HEK293 (cell line): Measurements from ENCODE around the gene ARID1A.

ENCODE experiments used
- GLIS1 ChIP-seq: fragments of 450-650 bp; formaldehyde crosslinking; IDR thresholded peaks from 2 replicates; pipeline ENCODE4 v1.5.1; 2016; ENCODE audit warnings: missing biosample characterization, missing genetic modification characterization
- KLF10 ChIP-seq: fragments of 450-650 bp; IDR thresholded peaks from 2 replicates; pipeline ENCODE4 v1.5.1; 2018; ENCODE audit warnings: missing biosample characterization, mild to moderate bottlenecking, missing genetic modification characterization
- KLF9 ChIP-seq: fragments of 450-650 bp; formaldehyde crosslinking; IDR thresholded peaks from 2 replicates; pipeline ENCODE4 v1.5.1; 2016; ENCODE audit warnings: missing biosample characterization, missing genetic modification characterization, low read depth
- PRDM1 ChIP-seq: fragments of 450-650 bp; formaldehyde crosslinking; IDR thresholded peaks from 2 replicates; pipeline ENCODE4; 2016; ENCODE audit warnings: missing biosample characterization, missing genetic modification characterization
- PRDM10 ChIP-seq: fragments of 450-650 bp; formaldehyde crosslinking; IDR thresholded peaks from 2 replicates; pipeline ENCODE4 v1.5.1; 2016; ENCODE audit warnings: missing biosample characterization, missing genetic modification characterization
- SP3 ChIP-seq: fragments of 450-650 bp; formaldehyde crosslinking; IDR thresholded peaks from 2 replicates; pipeline ENCODE4 v1.5.1; 2016; ENCODE audit warnings: missing biosample characterization, missing genetic modification characterization
- SP7 ChIP-seq: fragments of 450-650 bp; formaldehyde crosslinking; IDR thresholded peaks from 2 replicates; pipeline ENCODE4 v1.5.1; 2016; ENCODE audit warnings: missing biosample characterization, missing genetic modification characterization
- TCF7L2 ChIP-seq: IDR thresholded peaks from 2 replicates; pipeline ENCODE4 v1.6.1; 2011; ENCODE audit warnings: low read depth, mild to moderate bottlenecking, inconsistent platforms, low read length, moderate library complexity, borderline replicate concordance
- ZBTB17 ChIP-seq: fragments of 450-650 bp; formaldehyde crosslinking; IDR thresholded peaks from 2 replicates; pipeline ENCODE4 v1.5.1; 2016; ENCODE audit warnings: missing biosample characterization, missing genetic modification characterization
- ZIC2 ChIP-seq: fragments of 450-650 bp; formaldehyde crosslinking; IDR thresholded peaks from 2 replicates; pipeline ENCODE4 v1.5.1; 2016; ENCODE audit warnings: missing biosample characterization, missing genetic modification characterization
- ZNF391 ChIP-seq: fragments of 450-650 bp; formaldehyde crosslinking; IDR thresholded peaks from 2 replicates; pipeline ENCODE4 v1.5.1; 2016; ENCODE audit warnings: low read depth, missing biosample characterization, missing genetic modification characterization, borderline replicate concordance
- ZNF548 ChIP-seq: fragments of 450-650 bp; formaldehyde crosslinking; IDR thresholded peaks from 2 replicates; pipeline ENCODE4 v1.5.1; 2016; ENCODE audit warnings: missing biosample characterization, missing genetic modification characterization
- ZNF561 ChIP-seq: fragments of 450-650 bp; IDR thresholded peaks from 2 replicates; pipeline ENCODE4 v1.5.1; 2018; ENCODE audit warnings: missing biosample characterization, missing genetic modification characterization, borderline replicate concordance
- TF ChIP-seq, protein P1 (sequence below): fragments of 450-650 bp; formaldehyde crosslinking; IDR thresholded peaks from 2 replicates; pipeline ENCODE4 v1.5.1; 2017; ENCODE audit warnings: missing biosample characterization, missing genetic modification characterization
- TF ChIP-seq, protein P2 (sequence below): fragments of 450-650 bp; formaldehyde crosslinking; IDR thresholded peaks from 2 replicates; pipeline ENCODE4 v1.5.1; 2016; ENCODE audit warnings: missing biosample characterization, missing genetic modification characterization
- TF ChIP-seq, protein P3 (sequence below): fragments of 450-650 bp; formaldehyde crosslinking; IDR thresholded peaks from 2 replicates; pipeline ENCODE4 v1.5.1; 2017; ENCODE audit warnings: missing biosample characterization, missing genetic modification characterization
- TF ChIP-seq, protein P4 (sequence below): fragments of 450-650 bp; formaldehyde crosslinking; IDR thresholded peaks from 2 replicates; pipeline ENCODE4 v1.5.1; 2016; ENCODE audit warnings: missing biosample characterization, missing genetic modification characterization

Gene ARID1A

GRCh38 chr1:26784023-26784871, 88.4 kb downstream of the ARID1A start (continued):
- TF ChIP-seq ZNF548 (tag by site-specific recombination) = no peak
- no peak for TF ChIP-seq ZNF391 (tag by site-specific recombination)
- TF ChIP-seq TCF7L2 = no peak
- TF ChIP-seq SP3 = peak; percentile 41; the same call in 1 of the 2 replicates
- no peak for TF ChIP-seq SP7 (tag by site-specific recombination)
- TF ChIP-seq ZBTB17 (tag by site-specific recombination) = peak; percentile 22; the same call in 1 of the 2 replicates
- TF ChIP-seq, protein P1, sequence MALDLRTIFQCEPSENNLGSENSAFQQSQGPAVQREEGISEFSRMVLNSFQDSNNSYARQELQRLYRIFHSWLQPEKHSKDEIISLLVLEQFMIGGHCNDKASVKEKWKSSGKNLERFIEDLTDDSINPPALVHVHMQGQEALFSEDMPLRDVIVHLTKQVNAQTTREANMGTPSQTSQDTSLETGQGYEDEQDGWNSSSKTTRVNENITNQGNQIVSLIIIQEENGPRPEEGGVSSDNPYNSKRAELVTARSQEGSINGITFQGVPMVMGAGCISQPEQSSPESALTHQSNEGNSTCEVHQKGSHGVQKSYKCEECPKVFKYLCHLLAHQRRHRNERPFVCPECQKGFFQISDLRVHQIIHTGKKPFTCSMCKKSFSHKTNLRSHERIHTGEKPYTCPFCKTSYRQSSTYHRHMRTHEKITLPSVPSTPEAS (tag by site-specific recombination) = no peak
- TF ChIP-seq GLIS1 (tag by site-specific recombination) = peak; percentile 69
- TF ChIP-seq KLF10 (tag by site-specific recombination) = 0 out of 2 replicates have a peak, but pooled peaks have one; percentile 27
- peak; percentile 90; the same call in 1 of the 2 replicates for TF ChIP-seq PRDM1
- TF ChIP-seq, protein P2, sequence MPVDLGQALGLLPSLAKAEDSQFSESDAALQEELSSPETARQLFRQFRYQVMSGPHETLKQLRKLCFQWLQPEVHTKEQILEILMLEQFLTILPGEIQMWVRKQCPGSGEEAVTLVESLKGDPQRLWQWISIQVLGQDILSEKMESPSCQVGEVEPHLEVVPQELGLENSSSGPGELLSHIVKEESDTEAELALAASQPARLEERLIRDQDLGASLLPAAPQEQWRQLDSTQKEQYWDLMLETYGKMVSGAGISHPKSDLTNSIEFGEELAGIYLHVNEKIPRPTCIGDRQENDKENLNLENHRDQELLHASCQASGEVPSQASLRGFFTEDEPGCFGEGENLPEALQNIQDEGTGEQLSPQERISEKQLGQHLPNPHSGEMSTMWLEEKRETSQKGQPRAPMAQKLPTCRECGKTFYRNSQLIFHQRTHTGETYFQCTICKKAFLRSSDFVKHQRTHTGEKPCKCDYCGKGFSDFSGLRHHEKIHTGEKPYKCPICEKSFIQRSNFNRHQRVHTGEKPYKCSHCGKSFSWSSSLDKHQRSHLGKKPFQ (tag by site-specific recombination) = no peak
- TF ChIP-seq ZIC2 (tag by site-specific recombination) = peak; percentile 18; the same call in 1 of the 2 replicates
- TF ChIP-seq KLF9 (tag by site-specific recombination) = peak; percentile 48; the same call in 1 of the 2 replicates
- TF ChIP-seq ZNF561 (tag by site-specific recombination) = peak; percentile 41; the same call in 1 of the 2 replicates
- TF ChIP-seq, protein P3, sequence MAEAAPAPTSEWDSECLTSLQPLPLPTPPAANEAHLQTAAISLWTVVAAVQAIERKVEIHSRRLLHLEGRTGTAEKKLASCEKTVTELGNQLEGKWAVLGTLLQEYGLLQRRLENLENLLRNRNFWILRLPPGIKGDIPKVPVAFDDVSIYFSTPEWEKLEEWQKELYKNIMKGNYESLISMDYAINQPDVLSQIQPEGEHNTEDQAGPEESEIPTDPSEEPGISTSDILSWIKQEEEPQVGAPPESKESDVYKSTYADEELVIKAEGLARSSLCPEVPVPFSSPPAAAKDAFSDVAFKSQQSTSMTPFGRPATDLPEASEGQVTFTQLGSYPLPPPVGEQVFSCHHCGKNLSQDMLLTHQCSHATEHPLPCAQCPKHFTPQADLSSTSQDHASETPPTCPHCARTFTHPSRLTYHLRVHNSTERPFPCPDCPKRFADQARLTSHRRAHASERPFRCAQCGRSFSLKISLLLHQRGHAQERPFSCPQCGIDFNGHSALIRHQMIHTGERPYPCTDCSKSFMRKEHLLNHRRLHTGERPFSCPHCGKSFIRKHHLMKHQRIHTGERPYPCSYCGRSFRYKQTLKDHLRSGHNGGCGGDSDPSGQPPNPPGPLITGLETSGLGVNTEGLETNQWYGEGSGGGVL = peak; percentile 73
- TF ChIP-seq PRDM10 (tag by site-specific recombination) = peak; percentile 71
- TF ChIP-seq, protein P4, sequence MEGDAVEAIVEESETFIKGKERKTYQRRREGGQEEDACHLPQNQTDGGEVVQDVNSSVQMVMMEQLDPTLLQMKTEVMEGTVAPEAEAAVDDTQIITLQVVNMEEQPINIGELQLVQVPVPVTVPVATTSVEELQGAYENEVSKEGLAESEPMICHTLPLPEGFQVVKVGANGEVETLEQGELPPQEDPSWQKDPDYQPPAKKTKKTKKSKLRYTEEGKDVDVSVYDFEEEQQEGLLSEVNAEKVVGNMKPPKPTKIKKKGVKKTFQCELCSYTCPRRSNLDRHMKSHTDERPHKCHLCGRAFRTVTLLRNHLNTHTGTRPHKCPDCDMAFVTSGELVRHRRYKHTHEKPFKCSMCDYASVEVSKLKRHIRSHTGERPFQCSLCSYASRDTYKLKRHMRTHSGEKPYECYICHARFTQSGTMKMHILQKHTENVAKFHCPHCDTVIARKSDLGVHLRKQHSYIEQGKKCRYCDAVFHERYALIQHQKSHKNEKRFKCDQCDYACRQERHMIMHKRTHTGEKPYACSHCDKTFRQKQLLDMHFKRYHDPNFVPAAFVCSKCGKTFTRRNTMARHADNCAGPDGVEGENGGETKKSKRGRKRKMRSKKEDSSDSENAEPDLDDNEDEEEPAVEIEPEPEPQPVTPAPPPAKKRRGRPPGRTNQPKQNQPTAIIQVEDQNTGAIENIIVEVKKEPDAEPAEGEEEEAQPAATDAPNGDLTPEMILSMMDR (tag by site-specific recombination) = no peak
- TF ChIP-seq, all 188 proteins: peak for 18
